A549 (cell line): ENCODE results near the gene NR3C2. TPM values are rescaled to one million over a fixed set of nuclear protein-coding genes. Genes with fewer than 3 reads are reported as not detected.

Experiments used
- ATAC-seq, 2 experiments: fragments of 200-7000 bp in 1 of 2; fragments of >200 bp in 1 of 2; cut with Nextera tagmentation in 1 of 2; cut with Tn5 transposase in 1 of 2; 3 replicates each; pipeline versions ENCODE4 v1.8.0 to v1.9.1; 2018 to 2020; ENCODE audit warnings: mild to moderate bottlenecking in 1 of 2, moderate library complexity in 1 of 2
- CTCF ChIA-PET: fragments of 300-600 bp; sonication (Branson Sonifier 250); formaldehyde crosslinking; extraction: SDS; loops from one replicate; lab custom pipeline; 2021; ENCODE audit warnings: antibody characterized with exemption, inconsistent platforms; lab: Yijun Ruan, JAX
- POLR2A ChIA-PET: fragments of 350-600 bp; formaldehyde crosslinking; extraction: SDS; loops from one replicate; lab custom pipeline; 2021; ENCODE audit warnings: antibody characterized with exemption, inconsistent platforms; lab: Yijun Ruan, JAX
- DNase-seq, 2 experiments: peaks; one replicate each; pipeline versions ENCODE4 v3.0.0 to v3.0.0-alpha.2; 2011 to 2016; ENCODE audit warnings: low read depth in 1 of 2, low spot score in 1 of 2
- FAIRE-seq: peaks from 2 replicates; lab custom pipeline; 2011; peaks lifted over from hg19 to GRCh38; lab: Jason Lieb, UNC
- H3K27ac ChIP-seq, 2 experiments: fragments of >200 bp; sonication (Bioruptor Twin); formaldehyde crosslinking; 3 replicates each; pipeline ENCODE4 v1.5.1; 2016 to 2017
- H3K4me1 ChIP-seq: fragments of >200 bp; sonication (Bioruptor Twin); formaldehyde crosslinking; 3 replicates; pipeline ENCODE4 v1.6.1; 2016
- H3K4me2 ChIP-seq: fragments of >200 bp; sonication (Bioruptor Twin); formaldehyde crosslinking; 3 replicates; pipeline ENCODE4 v1.6.1; 2016
- H3K4me3 ChIP-seq: fragments of >200 bp; sonication (Bioruptor Twin); formaldehyde crosslinking; 3 replicates; pipeline ENCODE4 v1.5.1; 2016
- H3K9me3 ChIP-seq: fragments of >200 bp; sonication (Bioruptor Twin); formaldehyde crosslinking; 3 replicates; pipeline ENCODE4 v1.6.1; 2016
- ATOH8 ChIP-seq: fragments of 250-450 bp; sonication (Bioruptor Pico); IDR thresholded peaks from 2 replicates; pipeline ENCODE4 v1.5.0; 2020; ENCODE audit warnings: low read depth, mild to moderate bottlenecking, moderate library complexity
- CBX2 ChIP-seq: fragments of 200-600 bp; sonication (generic); IDR thresholded peaks from 2 replicates; pipeline ENCODE4 v1.6.1; 2016; ENCODE audit warnings: low read depth, mild to moderate bottlenecking, borderline replicate concordance
- CBX8 ChIP-seq: fragments of 200-600 bp; sonication (generic); IDR thresholded peaks from 2 replicates; pipeline ENCODE4 v1.6.1; 2016
- EHMT2 ChIP-seq: fragments of 200-600 bp; sonication (generic); IDR thresholded peaks from 2 replicates; pipeline ENCODE4 v1.6.1; 2016; ENCODE audit warnings: antibody characterized with exemption, low read depth, mild to moderate bottlenecking, moderate library complexity
- ESRRA ChIP-seq: fragments of 150-350 bp; IDR thresholded peaks from 2 replicates; pipeline ENCODE4 v1.6.1; 2014; ENCODE audit warnings: mild to moderate bottlenecking, low read length, borderline replicate concordance
- FOSL2 ChIP-seq, 2 experiments: fragments of 450-650 bp in 1 of 2; fragments of >200 bp in 1 of 2; sonication (Bioruptor Twin) in 1 of 2; formaldehyde crosslinking; IDR thresholded peaks; 2 replicates each; pipeline versions ENCODE4 v1.5.0 to v1.6.1; 2016 to 2020; ENCODE audit warnings: mild to moderate bottlenecking in 1 of 2, moderate library complexity in 1 of 2
- GATA3 ChIP-seq: IDR thresholded peaks from 2 replicates; pipeline ENCODE4 v1.6.1; 2012; ENCODE audit warnings: borderline replicate concordance
- HDAC2 ChIP-seq: fragments of 200-600 bp; sonication (generic); IDR thresholded peaks from 2 replicates; pipeline ENCODE4 v1.6.1; 2016
- HOXB13 ChIP-seq: fragments of 250-450 bp; sonication (Bioruptor Pico); IDR thresholded peaks from 2 replicates; pipeline ENCODE4 v1.5.0; 2020; ENCODE audit warnings: low read depth, mild to moderate bottlenecking, moderate library complexity
- HOXB5 ChIP-seq: fragments of 250-450 bp; sonication (Bioruptor Pico); IDR thresholded peaks from 2 replicates; pipeline ENCODE4 v1.5.0; 2020; ENCODE audit warnings: mild to moderate bottlenecking, moderate library complexity
- JUNB ChIP-seq: fragments of >200 bp; sonication (Bioruptor Twin); formaldehyde crosslinking; IDR thresholded peaks from 2 replicates; pipeline ENCODE4 v1.6.1; 2016
- KDM1A ChIP-seq: fragments of 200-600 bp; sonication (generic); IDR thresholded peaks from 2 replicates; pipeline ENCODE4 v1.6.1; 2016; ENCODE audit warnings: low read depth, mild to moderate bottlenecking
- KDM5A ChIP-seq: fragments of 200-600 bp; sonication (generic); IDR thresholded peaks from 2 replicates; pipeline ENCODE4 v1.6.1; 2016; ENCODE audit warnings: antibody characterized with exemption, mild to moderate bottlenecking
- MAX ChIP-seq: IDR thresholded peaks from 2 replicates; pipeline ENCODE4 v1.6.1; 2012
- MAZ ChIP-seq: fragments of 150-350 bp; IDR thresholded peaks from 2 replicates; pipeline ENCODE4 v1.6.1; 2014; ENCODE audit warnings: antibody characterized with exemption, low read depth, low read length, borderline replicate concordance
- NPAS2 ChIP-seq: fragments of 250-450 bp; sonication (Bioruptor Pico); IDR thresholded peaks from 2 replicates; pipeline ENCODE4 v1.8.0; 2022; ENCODE audit warnings: mild to moderate bottlenecking, moderate library complexity, borderline replicate concordance
- NR3C1 ChIP-seq: fragments of >200 bp; sonication (Bioruptor Twin); formaldehyde crosslinking; IDR thresholded peaks from 3 replicates; pipeline ENCODE4 v1.6.1; 2017
- POLR2A ChIP-seq: IDR thresholded peaks from 2 replicates; pipeline ENCODE4 v1.6.1; 2012; ENCODE audit warnings: mild to moderate bottlenecking, low read length
- POLR2AphosphoS2 ChIP-seq: conservative IDR thresholded peaks from 2 replicates; pipeline ENCODE4 v1.6.1; 2012; ENCODE audit warnings: low read length, improper control_type of control experiment, inconsistent platforms
- TP53 ChIP-seq: fragments of 250-450 bp; sonication (Bioruptor Pico); IDR thresholded peaks from 2 replicates; pipeline ENCODE4 v1.5.0; 2021; ENCODE audit warnings: mild to moderate bottlenecking, moderate library complexity
- WGBS: methylation state at CpG from one replicate; pipeline ENCODE4 v1.1.6; 2017; ENCODE audit errors: missing lambda C conversion rate; 5-methylcytosine and 5-hydroxymethylcytosine counted together
- polyA plus RNA-seq, 4 experiments: library from polyadenylated mRNA; depleted of rRNA in 3 of 4; stranded (reverse); fragments of >200 nt; fragmentation: RNase III in 1 of 4; extraction: RNeasy Plus Mini Kit Qiagen cat#74134 plus additional on column Dnase treatment in 1 of 4; gene quantifications; 2 replicates in 3 of 4; 3 replicates in 1 of 4; pipeline ENCODE4 v1.2.3, GENCODE V29; 2011 to 2017
- TF ChIP-seq, protein P1 (sequence below): fragments of 250-450 bp; sonication (Bioruptor Pico); IDR thresholded peaks from 2 replicates; pipeline ENCODE4 v1.5.0; 2021; ENCODE audit warnings: mild to moderate bottlenecking, moderate library complexity, borderline replicate concordance
- TF ChIP-seq, protein P2 (sequence below): IDR thresholded peaks from 2 replicates; pipeline ENCODE4 v1.6.1; 2012

The NR3C2 gene
- polyA plus RNA-seq, 2 of the 4 experiments (the other 2 are of a cell fraction) = 0.01 to 0.03 TPM

DNA sequence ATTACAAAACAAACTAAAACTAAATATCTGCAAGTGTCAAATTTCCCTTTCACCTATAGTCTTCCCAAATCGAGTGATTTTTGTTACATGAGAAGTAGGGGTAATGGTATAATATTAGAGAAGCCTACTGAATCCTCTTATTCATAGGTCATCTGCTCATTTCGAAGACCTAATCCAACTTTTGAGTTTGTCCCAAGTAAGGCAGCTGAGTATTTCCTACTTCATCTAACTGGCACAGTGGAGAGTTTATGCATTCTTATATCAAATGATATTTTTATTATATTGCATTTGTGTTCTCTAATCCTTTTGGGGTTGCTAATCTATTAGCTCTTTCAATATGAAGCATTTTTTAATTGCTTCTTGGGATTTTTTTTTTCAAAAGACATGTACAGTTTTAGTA, 7.7 kb upstream of the NR3C2 start:
- H3K4me2 ChIP-seq = no peak overlapping the region
- H3K4me1 ChIP-seq = no peaks in the 10 kb centered on the region
- POLR2A ChIA-PET = no interaction called here
- no peak overlapping the region for H3K27ac ChIP-seq
- no peak for ATAC-seq
- WGBS = 9% methylated on average over 2 of the region's 2 CpGs
- H3K9me3 ChIP-seq = no peaks in the 10 kb centered on the region
- no peak for TF ChIP-seq HOXB13 (CRISPR knock-in tag)
- TF ChIP-seq EHMT2 = no peak
- TF ChIP-seq POLR2A = no peak
- DNase-seq = no peak
- FAIRE-seq = no peak
- no peak overlapping the region for H3K4me3 ChIP-seq
- CTCF ChIA-PET = no interaction called here

GRCh38 chr4:148448141-148448540, 5.9 kb upstream of the NR3C2 start:
- TF ChIP-seq TP53 (CRISPR knock-in tag) (no peak), ESRRA (no peak), MAZ (no peak), HOXB5 (CRISPR knock-in tag) (no peak)
- Histone ChIP-seq H3K27ac (no peak overlapping the region), H3K4me3 (no peak overlapping the region), H3K4me1 (peaks cover 9% of the 10 kb centered on the region; the same call in 2 of the 3 replicates), H3K4me2 (no peak overlapping the region), H3K9me3 (no peaks in the 10 kb centered on the region)
- FAIRE-seq = no peak
- CTCF ChIA-PET = no interaction called here
- DNase-seq = no peak
- POLR2A ChIA-PET = no interaction called here
- ATAC-seq = no peak

DNA sequence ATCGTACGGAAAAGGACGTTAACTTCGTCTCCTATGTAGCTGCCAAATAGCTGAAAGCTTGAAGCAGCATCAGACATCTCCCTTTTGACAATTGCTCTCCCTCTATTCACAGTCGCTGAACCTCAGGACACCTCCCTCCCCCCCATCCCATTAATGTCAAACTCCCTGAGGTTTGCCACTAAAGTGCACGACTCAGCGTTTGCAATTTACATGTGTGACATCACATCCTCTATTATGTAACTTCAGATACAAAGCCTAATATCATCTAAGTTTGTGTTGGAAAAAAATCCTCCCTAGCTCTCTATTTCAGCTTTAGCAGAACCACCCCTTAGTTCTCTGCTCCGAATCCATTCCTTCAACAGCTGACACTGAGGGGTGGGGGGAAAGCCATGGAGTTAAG, 5.5 kb upstream of the NR3C2 start:
- Histone ChIP-seq H3K9me3 (no peaks in the 10 kb centered on the region), H3K4me2 (no peak overlapping the region), H3K4me1 (peaks cover 10% of the 10 kb centered on the region; the same call in 2 of the 3 replicates), H3K27ac (no peak overlapping the region), H3K4me3 (no peak overlapping the region)
- TF ChIP-seq ESRRA (no peak), HDAC2 (no peak), KDM5A (no peak), ATOH8 (CRISPR knock-in tag) (no peak), POLR2AphosphoS2 (no peak), CBX2 (no peak), HOXB5 (CRISPR knock-in tag) (no peak), KDM1A (no peak), NR3C1 (no peak), CBX8 (no peak), FOSL2 (IDR thresholded peaks at IDR 0.05) (no peak), FOSL2 (CRISPR knock-in tag; IDR thresholded peaks at IDR 0.05) (no peak), JUNB (no peak), GATA3 (no peak), NPAS2 (CRISPR knock-in tag) (no peak), MAX (no peak)
- TF ChIP-seq, protein P1, sequence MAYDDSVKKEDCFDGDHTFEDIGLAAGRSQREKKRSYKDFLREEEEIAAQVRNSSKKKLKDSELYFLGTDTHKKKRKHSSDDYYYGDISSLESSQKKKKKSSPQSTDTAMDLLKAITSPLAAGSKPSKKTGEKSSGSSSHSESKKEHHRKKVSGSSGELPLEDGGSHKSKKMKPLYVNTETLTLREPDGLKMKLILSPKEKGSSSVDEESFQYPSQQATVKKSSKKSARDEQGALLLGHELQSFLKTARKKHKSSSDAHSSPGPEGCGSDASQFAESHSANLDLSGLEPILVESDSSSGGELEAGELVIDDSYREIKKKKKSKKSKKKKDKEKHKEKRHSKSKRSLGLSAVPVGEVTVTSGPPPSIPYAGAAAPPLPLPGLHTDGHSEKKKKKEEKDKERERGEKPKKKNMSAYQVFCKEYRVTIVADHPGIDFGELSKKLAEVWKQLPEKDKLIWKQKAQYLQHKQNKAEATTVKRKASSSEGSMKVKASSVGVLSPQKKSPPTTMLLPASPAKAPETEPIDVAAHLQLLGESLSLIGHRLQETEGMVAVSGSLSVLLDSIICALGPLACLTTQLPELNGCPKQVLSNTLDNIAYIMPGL = no peak
- TF ChIP-seq, protein P2, sequence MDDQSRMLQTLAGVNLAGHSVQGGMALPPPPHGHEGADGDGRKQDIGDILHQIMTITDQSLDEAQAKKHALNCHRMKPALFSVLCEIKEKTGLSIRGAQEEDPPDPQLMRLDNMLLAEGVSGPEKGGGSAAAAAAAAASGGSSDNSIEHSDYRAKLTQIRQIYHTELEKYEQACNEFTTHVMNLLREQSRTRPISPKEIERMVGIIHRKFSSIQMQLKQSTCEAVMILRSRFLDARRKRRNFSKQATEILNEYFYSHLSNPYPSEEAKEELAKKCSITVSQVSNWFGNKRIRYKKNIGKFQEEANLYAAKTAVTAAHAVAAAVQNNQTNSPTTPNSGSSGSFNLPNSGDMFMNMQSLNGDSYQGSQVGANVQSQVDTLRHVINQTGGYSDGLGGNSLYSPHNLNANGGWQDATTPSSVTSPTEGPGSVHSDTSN = no peak
- DNase-seq (no peak), ATAC-seq (no peak), FAIRE-seq (no peak)
- CTCF ChIA-PET = no interaction called here
- POLR2A ChIA-PET = no interaction called here
- WGBS = 52% methylated on average over 8 of the region's 8 CpGs
